Activated T-helper 1 cell treated with Interleukin-2 at 50 U/mL for 16 hours (primary cell): Measurements from ENCODE around the gene WDR41.

Experiments used
- DNase-seq: peaks from one replicate; pipeline ENCODE4 v3.0.0-alpha.2; 2020; ENCODE audit warnings: low read depth

The WDR41 gene

GRCh38 chr5:77448831-77449230, 43.3 kb downstream of the WDR41 start:
- no peak for DNase-seq

GRCh38 chr5:77444356-77444755, 47.8 kb downstream of the WDR41 start:
- no peak for DNase-seq

GRCh38 chr5:77443670-77444069, 48.4 kb downstream of the WDR41 start:
- DNase-seq = no peak

- no peak for DNase-seq
Measured at GRCh38 chr5:77438071-77438470, 54.0 kb downstream of the WDR41 start.

GRCh38 chr5:77437194-77437593, 54.9 kb downstream of the WDR41 start:
- DNase-seq = no peak

GRCh38 chr5:77431719-77432118, 60.4 kb downstream of the WDR41 start:
- no peak for DNase-seq

- DNase-seq = no peak
Measured at GRCh38 chr5:77431286-77431685, 60.8 kb downstream of the WDR41 start.

- DNase-seq = no peak
Measured at GRCh38 chr5:77430726-77431125, 61.4 kb downstream of the WDR41 start.

- DNase-seq = no peak
Measured at GRCh38 chr5:77428526-77428925, 63.6 kb downstream of the WDR41 start.

GRCh38 chr5:77427998-77428397, 64.1 kb downstream of the WDR41 start:
- no peak for DNase-seq

- DNase-seq = no peak
Measured at GRCh38 chr5:77426670-77427069, 65.4 kb downstream of the WDR41 start.

GRCh38 chr5:77425998-77426659, 66.0 kb downstream of the WDR41 start:
- DNase-seq = no peak

- DNase-seq = no peak
Measured at GRCh38 chr5:77425420-77425819, 66.7 kb downstream of the WDR41 start.

- DNase-seq = no peak
Measured at GRCh38 chr5:77424921-77425320, 67.2 kb downstream of the WDR41 start.

GRCh38 chr5:77423022-77423750, 68.9 kb downstream of the WDR41 start:
- DNase-seq = no peak

- DNase-seq = no peak
Measured at GRCh38 chr5:77420940-77421339, 71.2 kb downstream of the WDR41 start.

- DNase-seq = no peak
Measured at GRCh38 chr5:77419644-77420582, 72.2 kb downstream of the WDR41 start.

GRCh38 chr5:77418601-77419581, 73.2 kb downstream of the WDR41 start:
- no peak for DNase-seq

GRCh38 chr5:77418162-77418561, 74.0 kb downstream of the WDR41 start:
- DNase-seq = no peak

GRCh38 chr5:77413049-77413448, 79.1 kb downstream of the WDR41 start:
- no peak for DNase-seq

- no peak for DNase-seq
Measured at GRCh38 chr5:77409870-77410621, 82.1 kb downstream of the WDR41 start.
